K562 (cell line): ENCODE data around the gene ACHE. TPM values are rescaled to one million over a fixed set of nuclear protein-coding genes. Genes with fewer than 3 reads are reported as not detected.

Experiments used
- CBX8 ChIP-seq: fragments of 200-600 bp; sonication (generic); IDR thresholded peaks from 2 replicates; pipeline ENCODE4 v1.6.1; 2012; ENCODE audit warnings: borderline replicate concordance, mixed run types, low read depth, mild to moderate bottlenecking, moderate library complexity, mixed read lengths, low read length, control low read depth, inconsistent platforms; ENCODE audit not compliant: poor library complexity, severe bottlenecking; ENCODE audit errors: extremely low read depth
- CHD7 ChIP-seq: fragments of 200-600 bp; sonication (generic); IDR thresholded peaks from one replicate; pipeline ENCODE4 v1.6.1; 2012; ENCODE audit warnings: mild to moderate bottlenecking, low read depth, low read length, inconsistent platforms
- CLOCK ChIP-seq: fragments of 250-450 bp; sonication (Bioruptor Pico); IDR thresholded peaks from 2 replicates; pipeline ENCODE4 v1.4.0; 2020; ENCODE audit warnings: mild to moderate bottlenecking, moderate library complexity, borderline replicate concordance
- MLLT1 ChIP-seq, 2 experiments: fragments of 450-650 bp; IDR thresholded peaks; 2 replicates each; pipeline ENCODE4 v1.6.1; 2016
- NR2C2 ChIP-seq, 2 experiments: fragments of 200-800 bp in 1 of 2; sonication (Bioruptor generic) in 1 of 2; sonication (generic) in 1 of 2; formaldehyde crosslinking in 1 of 2; IDR thresholded peaks; 2 replicates each; pipeline versions ENCODE4 v1.6.1 to v1.8.0; 2016 to 2022; ENCODE audit warnings: mild to moderate bottlenecking in 1 of 2, missing compliant biosample characterization in 1 of 2, missing genetic modification characterization in 1 of 2, missing genetic modification reagents in 1 of 2
- THRAP3 ChIP-seq: fragments of 450-650 bp; IDR thresholded peaks from 2 replicates; pipeline ENCODE4 v1.6.1; 2016; ENCODE audit warnings: mild to moderate bottlenecking, inconsistent platforms, borderline replicate concordance
- ZFP1 ChIP-seq: fragments of 450-650 bp; formaldehyde crosslinking; IDR thresholded peaks from 2 replicates; pipeline ENCODE4 v1.4.0; 2020; ENCODE audit warnings: mild to moderate bottlenecking, mixed read lengths
- ZNF134 ChIP-seq: fragments of 250-450 bp; sonication (Bioruptor Pico); conservative IDR thresholded peaks from 2 replicates; pipeline ENCODE4 v1.4.0; 2020
- ZNF644 ChIP-seq: fragments of 200-800 bp; sonication (Bioruptor generic); IDR thresholded peaks from 2 replicates; pipeline ENCODE4 v1.6.1; 2016; ENCODE audit warnings: low read depth, missing genetic modification characterization, missing compliant biosample characterization
- polyA plus RNA-seq, 8 experiments: library from polyadenylated mRNA; depleted of rRNA in 4 of 8; stranded (reverse) in 5 of 8; unstranded in 3 of 8; fragments of >200 nt; fragmentation: Nextera tagmentation in 2 of 8; fragmentation: Illumina TruSeq in 1 of 8; extraction: Ambion mirVana in 2 of 8; extraction: Trizol in 1 of 8; gene quantifications; 2 replicates each; pipeline versions ENCODE4 v1.2.1 to v1.2.3, GENCODE V29; 2011 to 2014; ENCODE audit warnings: inconsistent platforms in 1 of 8, missing spikeins in 1 of 8
- total RNA-seq, 7 experiments: library from RNA; depleted of rRNA in 6 of 7; stranded (reverse); fragments of >200 nt in 6 of 7; fragmentation: Illumina TruSeq in 2 of 7; extraction: Trizol in 2 of 7; gene quantifications; 2 replicates each; pipeline versions ENCODE4 v1.2.1 to v1.2.3, GENCODE V29; 2011 to 2021; ENCODE audit warnings: low replicate concordance in 1 of 7

The ACHE gene
- total and polyA plus RNA-seq, 9 of the 15 experiments (the other 6 are each of a cell fraction or from before 2014, with no cell fraction given), result 0.04 to 8.8 (median 1.9) TPM

GRCh38 chr7:100895956-100896731, 456 bp upstream of the ACHE start (continued):
- TF ChIP-seq CHD7, result no peak
- no peak for TF ChIP-seq ZNF134 (CRISPR knock-in tag)
- TF ChIP-seq THRAP3, result no peak
- TF ChIP-seq ZFP1 (CRISPR knock-in tag), result no peak
- TF ChIP-seq CBX8, result no peak
- no peak for TF ChIP-seq ZNF644
- 0 out of 2 replicates have a peak, but pooled peaks have one; percentile 28 for TF ChIP-seq NR2C2 (CRISPR knock-in tag; IDR thresholded peaks at IDR 0.05)
- TF ChIP-seq NR2C2 (tag; IDR thresholded peaks at IDR 0.05), result no peak
- no peak for TF ChIP-seq CLOCK (CRISPR knock-in tag)
- TF ChIP-seq MLLT1 (IDR thresholded peaks at IDR 0.05), result peak; percentile 13 to 29; a peak in 2 of 4 replicates
